DMS114 treated with DMSO at 0.1 percent for 48 hours (cell line): Measurements from ENCODE around the gene PEX5L.
"Not testable (repeated sequence)": the region's sequence is repeated elsewhere in the genome, so short reads cannot be mapped to it uniquely, and the experiment has no call there.

Experiments used
- DNase-seq: peaks from one replicate; lab custom pipeline; 2025; ENCODE audit not compliant: unreplicated experiment; lab: John Stamatoyannopoulos, UW

Gene PEX5L, protein sequence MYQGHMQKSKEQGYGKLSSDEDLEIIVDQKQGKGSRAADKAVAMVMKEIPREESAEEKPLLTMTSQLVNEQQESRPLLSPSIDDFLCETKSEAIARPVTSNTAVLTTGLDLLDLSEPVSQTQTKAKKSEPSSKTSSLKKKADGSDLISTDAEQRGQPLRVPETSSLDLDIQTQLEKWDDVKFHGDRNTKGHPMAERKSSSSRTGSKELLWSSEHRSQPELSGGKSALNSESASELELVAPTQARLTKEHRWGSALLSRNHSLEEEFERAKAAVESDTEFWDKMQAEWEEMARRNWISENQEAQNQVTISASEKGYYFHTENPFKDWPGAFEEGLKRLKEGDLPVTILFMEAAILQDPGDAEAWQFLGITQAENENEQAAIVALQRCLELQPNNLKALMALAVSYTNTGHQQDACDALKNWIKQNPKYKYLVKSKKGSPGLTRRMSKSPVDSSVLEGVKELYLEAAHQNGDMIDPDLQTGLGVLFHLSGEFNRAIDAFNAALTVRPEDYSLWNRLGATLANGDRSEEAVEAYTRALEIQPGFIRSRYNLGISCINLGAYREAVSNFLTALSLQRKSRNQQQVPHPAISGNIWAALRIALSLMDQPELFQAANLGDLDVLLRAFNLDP

DNA sequence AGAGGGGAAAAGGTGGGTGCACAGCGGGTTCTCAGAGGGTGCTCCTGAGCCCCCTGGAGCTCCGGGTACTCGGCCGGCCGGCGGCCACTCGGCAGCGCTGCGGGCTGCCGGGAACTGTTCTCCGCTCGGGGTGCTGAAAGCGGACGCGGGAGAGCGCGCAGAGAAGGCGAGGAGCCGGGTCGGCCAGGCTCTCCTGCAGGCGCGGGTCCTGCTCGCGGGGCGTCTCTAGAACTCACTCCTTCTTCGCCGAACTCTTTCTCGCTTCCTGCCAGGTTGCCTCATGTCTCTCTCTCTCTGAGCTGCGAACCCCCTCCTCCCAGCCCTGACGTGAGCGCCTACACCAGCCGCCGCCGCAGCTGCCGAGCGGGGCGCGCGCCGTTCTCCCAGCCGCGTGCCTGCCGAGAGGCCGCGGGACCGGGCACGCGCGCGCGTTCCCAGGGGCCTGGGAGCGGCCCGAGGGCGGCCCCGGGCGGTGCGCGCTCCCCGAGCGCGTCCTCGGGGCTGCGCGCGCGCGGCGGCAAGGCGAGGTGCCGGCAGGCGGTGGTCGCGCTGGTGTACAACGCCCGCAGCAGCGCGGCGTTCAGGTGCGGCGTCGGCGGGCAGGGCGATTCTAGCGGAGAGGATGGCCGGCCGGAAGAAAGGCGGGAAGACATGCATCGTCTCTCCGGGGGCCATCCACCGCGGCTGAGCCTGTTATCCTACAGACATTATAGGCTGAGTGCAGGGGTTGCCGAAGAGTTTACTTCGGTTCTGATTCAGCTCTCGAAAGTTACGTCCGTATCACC, at the start of gene PEX5L:
PEX5L (minus strand) TSS at position 267 of the 785 bp plus-strand sequence. CDS start 338 bp downstream, outside the sequence.
- DNase-seq = no peak

DNA sequence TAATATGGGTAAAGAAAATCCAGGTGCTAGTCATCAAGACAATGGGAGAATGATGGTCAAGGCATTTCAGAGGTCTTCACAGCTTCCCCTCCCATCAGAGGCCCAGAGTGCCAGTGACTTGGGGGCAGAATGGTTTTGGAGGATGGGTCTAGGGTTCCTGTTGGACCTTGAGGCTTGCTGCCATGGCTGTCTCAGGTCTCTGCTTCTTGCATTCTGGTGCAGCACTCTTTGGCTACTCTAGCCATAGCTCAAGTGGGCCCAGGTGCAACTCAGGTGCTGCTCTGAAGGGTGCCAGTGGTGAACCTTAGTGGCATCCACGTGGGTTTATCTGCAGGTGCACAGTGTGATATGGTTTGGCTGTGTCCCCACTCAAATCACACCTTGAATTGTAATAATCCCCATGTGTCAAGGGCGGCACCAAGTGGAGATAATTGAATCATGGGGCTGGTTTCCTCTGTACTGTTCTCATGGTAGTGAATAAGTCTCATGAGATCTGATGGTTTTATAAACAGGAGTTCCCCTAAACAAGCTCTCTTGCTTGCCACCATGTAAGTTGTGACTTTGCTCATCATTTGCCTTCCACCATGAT, 48.5 kb upstream of the PEX5L start:
- no peak for DNase-seq

DNA sequence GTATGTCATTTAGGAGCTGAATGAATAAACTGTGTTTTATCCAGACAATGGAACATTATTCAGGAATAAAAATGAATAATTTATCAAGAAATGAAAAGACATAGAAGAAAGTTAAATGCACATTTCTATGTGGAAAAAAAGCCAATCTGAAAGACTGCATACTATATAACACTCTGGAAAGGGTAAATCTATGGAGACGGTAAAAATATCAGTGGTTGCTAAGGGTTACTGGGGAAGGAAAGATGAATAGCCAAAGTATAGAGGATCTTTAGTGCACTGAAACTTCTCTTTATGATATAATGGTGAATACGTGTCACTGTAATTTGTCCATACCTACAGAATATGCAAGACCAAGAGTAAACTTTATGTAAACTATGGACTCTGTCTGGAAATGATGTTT, 46.0 kb upstream of the PEX5L start:
- DNase-seq = no peak

DNA sequence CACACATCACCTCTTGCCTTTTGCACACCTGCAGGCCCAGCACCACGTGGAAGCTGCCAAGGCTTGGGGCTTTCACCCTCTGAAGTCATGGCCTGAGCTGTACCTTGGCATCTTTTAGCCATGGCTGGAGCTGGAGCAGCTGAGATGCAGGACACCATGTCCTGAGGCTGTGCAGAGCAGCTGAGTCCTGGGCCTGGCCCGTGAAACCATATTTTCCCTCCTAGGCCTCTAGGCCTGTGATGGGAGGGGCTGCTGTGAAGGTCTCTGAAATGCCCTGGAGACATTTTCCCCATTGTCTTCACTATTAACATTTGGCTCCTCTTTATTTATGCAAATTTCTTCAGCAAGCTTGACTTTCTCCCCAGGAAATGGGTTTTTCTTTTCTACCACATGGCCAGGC, 41.9 kb upstream of the PEX5L start:
- no peak for DNase-seq

DNA sequence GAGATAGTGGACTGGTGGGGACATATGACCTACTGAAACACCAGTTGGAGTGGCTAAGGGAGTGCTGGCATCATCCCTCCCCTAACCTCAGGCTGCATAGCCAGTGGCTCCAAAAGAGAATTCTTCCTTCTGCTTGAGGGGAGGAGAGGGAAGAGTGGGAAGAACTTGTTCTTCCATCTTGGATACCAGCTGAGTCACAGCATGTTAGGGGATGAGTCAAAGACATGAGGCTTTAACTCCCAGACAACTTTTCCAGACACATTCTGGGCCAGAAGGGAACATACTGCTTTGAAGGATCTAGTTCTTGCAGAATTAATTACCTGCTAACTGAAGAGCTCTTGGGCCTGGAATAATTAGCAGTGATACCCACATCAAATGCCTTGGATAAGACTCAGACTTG, 36.8 kb upstream of the PEX5L start:
- DNase-seq = no peak

DNA sequence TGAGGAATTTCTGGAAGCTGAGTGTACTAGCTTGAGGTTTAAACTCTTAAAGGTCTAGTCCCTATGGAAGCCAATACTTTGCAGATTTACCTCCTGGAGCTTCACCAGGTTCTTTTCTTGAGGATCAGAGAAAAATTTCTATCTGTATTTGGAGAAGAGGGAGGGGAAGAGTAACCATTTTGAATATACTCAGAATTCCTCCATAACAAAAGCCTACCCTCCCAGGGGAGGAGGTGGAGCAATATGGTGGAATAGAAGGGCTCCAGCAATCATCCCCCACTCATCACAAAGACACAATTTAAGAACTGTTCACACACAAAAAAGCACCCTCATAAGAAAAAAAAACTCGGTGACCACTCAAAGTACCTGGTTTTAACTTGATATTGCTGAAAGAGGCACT, 36.0 kb upstream of the PEX5L start:
- no peak for DNase-seq

DNA sequence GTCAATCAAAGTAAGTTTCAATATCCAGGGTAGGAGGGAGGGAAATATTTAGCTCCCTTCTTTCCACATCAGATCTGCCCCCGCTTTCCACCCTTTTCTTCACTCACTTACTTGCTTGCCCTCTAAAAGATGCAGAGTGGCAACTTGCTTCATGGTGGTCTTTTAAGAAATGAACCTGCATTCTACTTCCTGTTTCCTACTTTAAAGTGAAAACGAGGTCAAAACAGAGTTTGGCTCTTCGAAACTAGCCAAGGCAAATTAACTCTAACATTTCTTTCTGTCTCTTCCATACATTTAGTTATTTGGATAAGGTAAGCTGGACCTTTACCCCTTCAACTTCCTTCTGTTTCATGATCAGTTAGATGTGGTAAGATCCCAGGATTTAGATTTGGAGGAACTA, 34.2 kb upstream of the PEX5L start:
- DNase-seq = no peak

DNA sequence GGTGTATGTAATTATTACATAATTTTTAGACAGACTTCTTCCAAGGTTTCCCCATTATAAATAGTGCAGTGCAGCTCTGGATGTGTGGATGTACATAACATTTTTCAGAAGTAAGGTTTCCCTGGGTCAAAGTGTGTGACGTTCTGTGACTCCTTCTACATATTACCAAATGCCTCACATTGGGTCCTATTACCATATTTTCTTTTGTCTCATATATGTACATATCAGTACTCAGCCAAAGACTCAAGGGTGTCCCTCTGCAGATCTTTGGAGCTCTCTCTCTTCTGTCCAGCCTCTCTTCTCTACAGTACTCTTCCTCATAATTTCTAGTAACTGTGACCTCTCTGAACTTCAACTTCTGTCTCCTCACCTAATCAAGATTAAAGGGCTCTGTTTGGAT, 31.3 kb upstream of the PEX5L start:
- DNase-seq = no peak

DNA sequence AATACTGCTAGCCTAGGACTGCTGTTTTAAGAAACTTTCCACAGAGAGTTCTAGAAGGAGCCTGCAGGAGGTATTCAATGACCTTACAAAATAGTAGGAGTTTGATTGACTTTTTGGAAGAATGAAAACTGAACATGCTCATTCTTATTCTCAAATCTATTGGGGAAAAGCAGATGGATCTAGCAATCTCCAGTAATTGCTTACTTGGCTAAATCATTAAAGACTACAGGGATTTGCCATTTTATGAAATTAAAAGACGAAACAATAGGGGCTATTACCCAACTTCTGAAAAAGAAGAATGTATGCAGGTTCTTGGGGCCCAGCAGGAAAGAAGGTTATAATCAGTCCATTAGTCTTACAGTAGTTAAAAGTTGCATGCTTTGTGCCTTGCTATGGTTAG, 29.9 kb upstream of the PEX5L start:
- no peak for DNase-seq

DNA sequence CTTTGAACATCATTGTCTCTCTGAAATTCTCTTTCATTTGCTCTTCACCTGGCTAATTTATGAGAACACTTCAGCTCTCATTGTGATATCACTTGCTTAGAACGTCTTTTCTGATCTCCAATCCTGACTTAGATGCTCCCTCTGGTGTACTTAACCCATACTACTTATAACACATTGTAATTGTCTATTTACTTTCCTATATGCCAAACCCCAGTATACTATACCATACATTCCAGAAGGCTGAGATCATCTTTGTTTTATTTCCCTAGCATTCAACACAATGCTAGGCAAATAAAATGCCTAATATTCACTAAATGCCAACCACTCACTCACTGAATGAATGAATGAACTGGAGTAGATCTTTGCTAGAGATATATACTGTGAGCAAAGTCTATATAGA, 27.0 kb upstream of the PEX5L start:
- DNase-seq = no peak

DNA sequence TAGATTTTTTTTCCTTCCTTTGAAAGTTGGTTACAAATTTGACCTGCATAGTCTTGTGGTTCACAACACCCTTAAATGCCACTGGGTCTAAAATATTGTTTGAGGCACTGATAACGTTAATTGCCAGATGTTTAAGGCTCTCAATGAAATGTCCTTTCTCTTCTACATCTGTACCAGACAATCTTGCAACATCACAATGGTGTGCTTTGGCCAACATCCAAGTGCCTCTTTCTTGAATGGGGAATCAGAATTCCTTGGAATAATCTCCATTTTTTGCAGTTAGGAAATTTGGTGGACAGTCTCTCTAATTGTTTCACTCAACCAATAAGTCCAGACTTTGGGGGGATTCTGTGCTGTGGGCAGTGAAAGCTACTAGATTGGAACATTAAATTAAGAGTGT, 26.0 kb upstream of the PEX5L start:
- DNase-seq = no peak

DNA sequence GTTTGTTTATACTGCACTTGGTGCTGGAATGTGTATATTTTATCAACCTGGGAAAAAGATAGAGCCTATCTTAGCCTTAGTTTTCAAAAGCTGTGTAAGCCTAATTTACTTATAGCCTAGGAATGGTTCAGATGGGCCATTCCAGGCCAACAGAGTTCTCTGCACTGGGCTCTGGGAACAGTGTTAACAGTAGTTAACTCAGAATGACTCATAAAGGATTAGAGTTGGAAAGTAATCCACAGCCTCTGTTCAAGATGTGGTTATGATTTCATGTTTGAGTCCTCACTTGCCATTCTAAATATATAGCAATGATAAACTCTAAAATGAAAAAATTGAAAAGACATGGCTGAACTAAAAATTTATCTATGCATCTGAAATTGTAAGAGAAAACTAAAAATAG, 22.6 kb upstream of the PEX5L start:
- no peak for DNase-seq

DNA sequence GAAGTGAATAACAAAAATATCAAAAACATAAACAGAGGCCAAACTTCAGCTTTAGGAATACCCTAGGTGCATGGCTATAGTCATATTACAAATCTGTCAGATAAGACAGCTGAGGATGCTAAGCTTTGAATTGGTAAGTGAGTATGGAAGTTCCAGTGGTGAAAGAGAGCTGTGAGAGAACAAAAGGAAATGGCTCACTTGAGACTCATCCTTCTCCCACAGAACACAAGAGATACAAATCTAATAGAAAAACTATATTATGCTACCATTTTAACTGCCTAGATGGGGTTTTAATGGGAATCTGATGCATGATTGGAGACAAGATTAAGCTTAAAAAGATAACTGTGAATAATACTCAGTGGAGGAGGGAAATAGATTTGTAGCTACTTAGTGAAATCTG, 21.5 kb upstream of the PEX5L start:
- DNase-seq = no peak

DNA sequence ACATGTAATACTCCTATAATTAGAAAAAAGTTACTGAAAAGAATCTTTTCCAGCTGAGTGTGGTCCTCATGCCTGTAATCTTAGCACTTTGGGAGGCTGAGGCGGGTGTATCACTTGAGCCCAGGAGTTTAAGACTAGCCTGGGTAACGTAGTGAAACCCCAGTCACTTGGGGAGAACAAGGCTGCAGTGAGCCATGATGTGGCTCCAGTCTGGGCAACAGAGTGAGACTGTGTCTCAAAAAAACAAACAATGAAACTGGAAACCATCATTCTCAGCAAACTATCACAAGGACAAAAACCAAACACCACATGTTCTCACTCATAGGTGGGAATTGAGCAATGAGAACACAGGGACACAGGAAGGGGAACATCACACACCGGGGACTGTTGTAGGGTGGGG, 18.9 kb upstream of the PEX5L start:
- DNase-seq = not testable (repeated sequence)

DNA sequence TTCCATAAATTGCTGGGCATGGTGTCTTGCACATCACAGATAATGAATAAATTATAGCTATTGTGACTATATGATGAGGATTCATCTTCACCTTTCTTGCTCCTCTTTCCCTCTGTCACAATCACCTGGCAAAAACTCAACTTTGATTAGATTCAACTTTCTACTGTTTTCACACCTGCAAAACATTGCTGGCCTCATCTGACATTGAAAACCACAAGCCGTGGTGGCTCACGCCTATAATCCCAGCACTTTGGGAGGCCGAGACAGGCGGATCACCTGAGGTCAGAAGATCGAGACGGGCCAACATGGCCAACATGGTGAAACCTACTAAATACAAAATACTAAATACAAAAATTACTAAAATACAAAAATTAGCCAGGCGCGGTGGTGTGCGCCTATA, 12.7 kb upstream of the PEX5L start:
- no peak for DNase-seq

DNA sequence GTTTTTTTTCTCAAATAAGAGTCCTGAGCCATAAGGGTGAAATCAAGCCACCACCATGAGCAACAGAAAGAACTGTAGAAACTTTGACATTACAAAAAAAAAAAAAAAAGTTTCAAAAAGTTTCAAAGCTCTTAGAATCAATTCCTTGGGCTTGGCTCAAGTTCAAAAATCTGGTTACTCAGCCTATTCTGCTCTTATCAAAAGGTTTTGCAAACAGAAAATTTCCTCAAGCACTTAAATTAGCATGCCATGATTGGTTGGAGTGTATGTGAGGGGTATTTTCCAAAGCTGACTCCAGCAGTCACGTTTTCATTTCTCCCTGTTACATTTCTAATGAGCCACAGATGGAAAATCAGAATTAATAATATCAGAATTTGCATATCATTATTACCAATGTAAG, 12.1 kb upstream of the PEX5L start:
- DNase-seq = no peak

DNA sequence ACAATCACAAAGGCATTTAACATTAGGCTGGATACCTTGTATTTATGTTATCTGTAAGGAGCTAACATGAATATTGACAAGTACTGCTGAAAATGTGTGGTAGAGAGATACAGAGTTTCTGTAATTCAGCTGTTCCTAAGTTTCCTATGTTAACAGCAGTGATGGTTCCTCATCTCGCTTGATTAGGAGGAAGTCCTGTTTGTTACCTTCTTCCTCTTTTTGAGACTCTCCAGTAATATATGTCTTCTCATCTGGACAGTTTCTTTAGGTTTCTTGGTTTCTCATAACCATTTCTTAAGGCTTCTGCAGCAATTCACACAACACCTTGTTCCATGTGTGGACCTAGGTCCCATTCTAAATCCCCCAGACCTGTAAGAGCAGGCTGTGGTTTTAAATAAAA, 11.4 kb upstream of the PEX5L start:
- DNase-seq = no peak

DNA sequence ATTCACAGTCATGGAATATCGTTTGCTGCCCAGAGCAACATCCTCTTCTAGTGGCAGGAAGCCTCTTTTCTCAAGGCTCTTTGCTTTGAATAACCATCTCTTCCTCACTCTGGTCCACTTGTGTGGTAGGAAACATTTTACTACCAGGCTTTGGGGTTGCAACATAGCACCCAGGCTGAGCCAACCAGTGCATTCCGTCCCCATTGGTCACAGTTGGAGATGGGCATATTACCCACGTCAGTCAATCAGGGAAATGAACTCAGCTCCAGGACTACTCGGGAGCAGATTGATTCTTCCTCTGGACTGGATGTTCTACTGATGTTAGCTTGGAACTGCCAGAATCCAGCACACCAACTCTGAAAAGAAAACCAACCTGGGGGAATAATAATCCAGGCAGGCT, 4.2 kb upstream of the PEX5L start:
- DNase-seq = no peak

DNA sequence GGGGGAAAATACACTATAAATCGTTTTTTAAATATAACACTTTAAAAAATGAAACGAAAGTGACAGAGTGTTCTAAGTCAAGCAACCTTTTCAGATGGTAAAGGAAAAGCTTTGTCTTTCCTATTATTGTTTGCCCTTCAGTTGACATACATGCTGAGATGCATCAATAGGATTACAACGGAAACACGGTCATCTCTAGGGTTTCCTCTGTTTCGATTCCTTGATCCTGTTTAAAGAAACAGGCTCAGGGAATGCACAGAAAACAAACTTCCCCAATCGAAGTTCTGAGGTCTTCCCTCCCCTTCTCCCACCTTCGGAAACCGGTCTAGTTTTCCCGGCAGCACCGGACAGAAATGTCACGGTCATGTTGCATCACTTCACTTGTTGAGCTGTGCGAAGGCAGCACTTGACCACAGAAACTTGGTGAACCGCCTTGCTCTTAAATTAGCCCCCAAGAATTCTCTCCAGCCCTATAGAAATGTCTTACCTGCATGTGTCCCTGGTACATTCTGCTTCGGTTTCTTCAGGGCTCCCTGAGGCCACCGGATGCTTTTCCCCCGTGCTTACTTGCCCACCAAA, 556 bp downstream of the PEX5L start:
- DNase-seq = peak; percentile 6

DNA sequence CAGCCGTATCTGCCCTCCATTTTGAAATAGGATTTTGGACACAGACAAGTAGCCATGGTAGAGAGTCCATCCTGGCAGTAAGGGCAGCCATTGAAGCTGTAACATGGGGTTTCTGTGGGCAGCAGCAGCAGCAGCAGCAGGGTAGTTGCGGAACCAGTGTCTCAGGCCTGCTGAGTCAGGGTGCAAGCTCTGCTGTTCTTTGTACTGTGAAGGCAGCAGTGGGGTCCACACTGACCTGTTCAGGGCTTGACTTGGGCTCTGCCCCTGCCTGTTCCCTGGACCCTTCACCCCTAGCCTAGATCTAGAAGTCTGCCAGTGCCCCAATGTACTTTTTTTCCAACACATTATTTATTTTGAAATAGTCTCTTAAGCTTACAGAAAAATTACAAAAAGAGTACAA, 9.7 kb downstream of the PEX5L start:
- no peak for DNase-seq

DNA sequence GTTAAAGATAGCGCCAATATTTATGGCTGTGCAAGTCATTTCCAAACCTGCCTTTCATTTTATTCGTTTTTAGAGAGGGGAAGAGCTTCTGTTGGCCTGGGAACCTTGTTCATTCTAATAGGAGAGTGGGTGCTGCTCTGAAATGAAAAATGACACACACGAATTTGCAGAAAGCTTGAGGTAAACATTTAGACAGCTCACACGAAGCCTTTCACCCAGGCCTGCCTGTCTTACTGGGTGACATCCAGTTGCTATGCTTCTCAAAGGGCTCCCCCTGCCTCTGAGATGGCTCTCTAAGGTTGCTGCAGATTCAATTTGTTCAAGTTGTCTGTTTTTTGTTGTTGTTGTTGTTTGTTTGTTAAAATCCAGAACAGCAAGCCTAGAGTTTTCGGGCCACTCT, 18.2 kb downstream of the PEX5L start:
- no peak for DNase-seq
